Measurements from ENCODE around the gene VIL1.

Gene VIL1

GRCh38 chr2:218406209-218406948, 12.5 kb upstream of the VIL1 start (continued):
- no peak for TF ChIP-seq ZNF530 (tag by site-specific recombination; IDR thresholded peaks at IDR 0.05; ENCODE audit: low read depth)
- no peak for TF ChIP-seq ZNF585B (tag by site-specific recombination; IDR thresholded peaks at IDR 0.05)
- no peak for TF ChIP-seq ZNF266 (tag by site-specific recombination; IDR thresholded peaks at IDR 0.05; ENCODE audit: low read depth)
- 0 out of 2 replicates have a peak, but pooled peaks have one; percentile 29 for TF ChIP-seq ZNF2 (tag by site-specific recombination; IDR thresholded peaks at IDR 0.05)
- no peak for TF ChIP-seq KLF16 (tag by site-specific recombination; IDR thresholded peaks at IDR 0.05)
- peak; percentile 83; the same call in 1 of the 2 replicates for TF ChIP-seq IKZF3 (tag by site-specific recombination; IDR thresholded peaks at IDR 0.05)
- no peak for TF ChIP-seq ZNF121 (tag by site-specific recombination; IDR thresholded peaks at IDR 0.05)
- no peak for TF ChIP-seq ZBTB1 (tag by site-specific recombination; IDR thresholded peaks at IDR 0.05)
- peak; percentile 49; the same call in 1 of the 2 replicates for TF ChIP-seq ZSCAN30 (tag by site-specific recombination; IDR thresholded peaks at IDR 0.05)
- TF ChIP-seq ZNF768 (tag by site-specific recombination; IDR thresholded peaks at IDR 0.05) = no peak
- 0 out of 2 replicates have a peak, but pooled peaks have one; percentile 22 for TF ChIP-seq ZEB2 (tag by site-specific recombination; IDR thresholded peaks at IDR 0.05)
- no peak for TF ChIP-seq BCL6B (tag by site-specific recombination; IDR thresholded peaks at IDR 0.05)
- no peak for TF ChIP-seq HIC1 (tag by site-specific recombination; IDR thresholded peaks at IDR 0.05)
- TF ChIP-seq ZNF580 (tag by site-specific recombination; IDR thresholded peaks at IDR 0.05) = no peak
- no peak for TF ChIP-seq ZNF354C (tag by site-specific recombination; IDR thresholded peaks at IDR 0.05; ENCODE audit: borderline replicate concordance, low read depth)
- TF ChIP-seq ZNF280C (tag by site-specific recombination; IDR thresholded peaks at IDR 0.05) = no peak
- peak; percentile 64; the same call in 1 of the 2 replicates for TF ChIP-seq ZBTB11 (tag by site-specific recombination; conservative IDR thresholded peaks at IDR 0.05; ENCODE audit: low read depth)
- TF ChIP-seq MEIS1 (CRISPR knock-in tag; IDR thresholded peaks at IDR 0.05; ENCODE audit: borderline replicate concordance) = no peak
- 0 out of 2 replicates have a peak, but pooled peaks have one; percentile 25 for TF ChIP-seq ZNF423 (tag by site-specific recombination; IDR thresholded peaks at IDR 0.05)
- TF ChIP-seq ZNF645 (tag by site-specific recombination; IDR thresholded peaks at IDR 0.05) = no peak
- TF ChIP-seq AEBP2 (tag by site-specific recombination; IDR thresholded peaks at IDR 0.05; ENCODE audit: borderline replicate concordance) = no peak
- no peak for TF ChIP-seq ZNF664 (tag by site-specific recombination; IDR thresholded peaks at IDR 0.05)
